Activated CD8-positive, alpha-beta memory T cell treated with anti-CD3 and anti-CD28 coated beads for 36 hours (primary cell): ENCODE measurements around the gene MTF2. TPM values are rescaled to one million over a fixed set of nuclear protein-coding genes. Genes with fewer than 3 reads are reported as not detected.

Experiments used
- CTCF ChIA-PET: fragments of 350-600 bp; sonication (Branson Sonifier 250); formaldehyde crosslinking; loops from one replicate; lab custom pipeline; 2021; ENCODE audit warnings: antibody characterized with exemption; lab: Charles Lee
- POLR2A ChIA-PET: fragments of 350-600 bp; sonication (Branson Sonifier 250); formaldehyde crosslinking; loops from one replicate; lab custom pipeline; 2021; ENCODE audit warnings: antibody characterized with exemption; lab: Charles Lee
- total RNA-seq, 2 experiments: library from RNA; stranded (reverse); gene quantifications; one replicate each; pipeline ENCODE4 v1.2.3, GENCODE V29; 2021

MTF2 gene
- total RNA-seq, 2 experiments from 2014 or later: 49.9 to 51.7 TPM

DNA sequence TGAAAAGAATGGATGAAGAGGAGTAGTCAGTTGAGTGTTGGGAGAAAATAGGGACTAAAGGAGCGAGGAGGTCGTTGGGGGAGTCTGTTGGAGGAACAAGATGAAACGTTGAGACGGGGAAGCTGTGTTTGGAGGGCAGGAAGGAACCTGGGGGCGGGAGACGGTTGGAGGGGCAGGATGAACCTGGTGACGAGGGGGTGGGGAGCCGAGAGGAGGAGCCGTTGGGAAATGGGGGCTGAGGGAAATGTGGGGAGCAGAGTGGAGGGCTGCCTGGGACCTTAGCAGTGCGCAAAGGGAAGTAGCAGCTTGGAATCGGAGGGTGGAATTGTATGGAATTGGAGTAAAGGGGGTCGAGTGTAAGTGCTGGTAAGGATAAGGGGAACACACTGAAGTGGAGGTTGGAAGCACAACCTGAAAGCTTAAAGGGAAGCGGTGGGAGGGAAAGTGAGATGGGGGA is 630 bp downstream of the MTF2 start:
- ChIA-PET CTCF (interaction anchor here (0.9 to 1.9 kb wide), 6 partner anchors 18 to 225 kb away, joined by 3 to 5 read pairs (median 3); no protein-coding TSS in a partner anchor), POLR2A (interaction anchor here (0.7 to 1.0 kb wide), 4 partner anchors 37 to 355 kb away, joined by 3 to 4 read pairs (median 4); partner anchors contain the start of gene DR1)

DNA sequence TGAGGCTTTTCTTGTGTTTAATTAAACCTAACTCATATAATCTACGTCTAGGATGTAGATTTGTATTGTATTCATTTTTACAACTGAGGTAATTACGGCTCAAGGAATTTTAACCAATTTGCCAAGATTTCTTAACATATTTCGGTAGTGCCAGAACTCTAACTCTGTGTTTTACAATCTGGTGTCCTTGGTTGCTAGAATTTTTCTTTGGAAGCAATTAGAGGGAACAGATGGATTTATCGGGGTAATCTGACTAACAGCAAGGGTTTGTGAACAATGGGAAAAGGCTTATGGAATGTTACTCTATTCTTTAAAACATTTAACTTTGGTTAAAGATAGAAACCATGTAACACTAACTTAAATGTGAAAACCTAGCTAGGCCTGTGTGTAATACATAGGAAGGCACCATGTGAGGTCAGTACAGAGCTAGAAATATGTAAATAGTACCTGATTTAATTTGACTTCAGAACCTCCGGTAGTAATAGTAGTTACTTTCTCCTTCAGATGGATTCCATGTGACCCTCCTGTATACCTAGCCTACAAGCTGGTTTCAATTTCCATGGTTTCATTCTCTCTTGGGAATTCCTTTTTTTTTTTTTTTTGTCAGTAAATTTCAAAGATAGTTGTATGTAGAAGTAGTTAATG is 1.2 kb downstream of the MTF2 start:
- ChIA-PET CTCF (interaction anchor here (0.6 to 1.9 kb wide), 11 partner anchors 18 to 246 kb away, joined by 3 to 5 read pairs (median 3); no protein-coding TSS in a partner anchor), POLR2A (interaction anchor here (0.7 to 0.9 kb wide), 2 partner anchors 57 to 354 kb away, joined by 3 read pairs; no protein-coding TSS in a partner anchor)

DNA sequence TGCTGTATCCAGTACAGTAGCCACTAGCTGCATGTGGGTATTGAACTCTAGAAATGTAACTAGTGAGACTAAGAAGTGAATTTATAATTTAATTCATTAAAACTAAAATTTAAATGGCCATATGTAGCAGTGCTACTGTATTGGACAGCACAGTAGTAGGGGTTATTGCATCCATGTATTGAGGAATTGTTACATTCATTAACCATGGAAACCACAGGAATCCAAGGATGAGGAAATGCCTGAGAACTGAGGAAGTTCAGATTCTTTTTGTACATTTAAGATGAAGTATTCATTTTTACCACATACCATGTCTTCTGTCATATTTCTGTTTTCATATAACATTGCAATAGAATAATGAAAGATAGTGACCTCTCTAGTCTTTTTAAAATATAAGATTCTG is 2.6 kb downstream of the MTF2 start:
- ChIA-PET POLR2A (no interaction called here), CTCF (interaction anchor here (1.9 kb wide), 1 partner anchor 88 kb away, joined by 4 read pairs; no protein-coding TSS in a partner anchor)

DNA sequence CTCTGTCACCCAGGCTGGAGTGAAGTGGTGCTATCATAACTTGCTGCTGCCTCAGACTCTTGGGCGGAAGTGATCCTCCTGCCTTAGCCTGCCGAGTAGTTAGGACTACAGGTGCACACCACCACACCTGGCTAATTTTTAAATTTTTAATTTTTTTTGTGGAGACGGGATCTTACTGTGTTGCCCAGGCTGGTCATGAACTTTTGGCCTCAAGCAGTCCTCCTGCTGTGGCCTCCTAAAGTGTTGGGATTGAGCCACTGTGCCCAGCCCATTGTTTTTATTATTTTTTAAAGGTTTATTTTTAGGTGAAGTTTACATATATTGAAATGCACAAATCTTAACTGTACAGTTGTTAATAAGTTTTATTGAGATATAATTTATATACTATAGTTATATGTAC is 3.2 kb downstream of the MTF2 start:
- CTCF ChIA-PET: no interaction called here
- POLR2A ChIA-PET: no interaction called here

DNA sequence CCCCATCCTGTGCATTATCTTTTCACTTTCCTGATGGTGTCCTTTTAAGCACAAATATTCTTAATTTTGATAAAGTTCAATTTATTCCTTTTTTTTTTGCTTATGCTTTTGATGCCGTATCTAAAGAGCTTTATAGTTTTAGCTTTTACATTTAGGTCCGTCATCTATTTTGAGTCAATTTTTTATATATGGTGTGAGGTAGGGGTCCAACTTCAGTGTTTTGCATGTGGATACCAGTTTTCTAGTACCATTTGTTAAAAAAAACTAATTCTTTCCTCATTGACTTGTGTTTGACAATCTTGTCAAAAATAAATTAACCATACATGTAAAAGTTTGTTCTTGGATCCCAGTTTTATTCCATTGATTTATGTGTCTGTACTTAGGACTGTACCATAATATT is 4.9 kb downstream of the MTF2 start:
- POLR2A ChIA-PET: no interaction called here
- CTCF ChIA-PET: no interaction called here

DNA sequence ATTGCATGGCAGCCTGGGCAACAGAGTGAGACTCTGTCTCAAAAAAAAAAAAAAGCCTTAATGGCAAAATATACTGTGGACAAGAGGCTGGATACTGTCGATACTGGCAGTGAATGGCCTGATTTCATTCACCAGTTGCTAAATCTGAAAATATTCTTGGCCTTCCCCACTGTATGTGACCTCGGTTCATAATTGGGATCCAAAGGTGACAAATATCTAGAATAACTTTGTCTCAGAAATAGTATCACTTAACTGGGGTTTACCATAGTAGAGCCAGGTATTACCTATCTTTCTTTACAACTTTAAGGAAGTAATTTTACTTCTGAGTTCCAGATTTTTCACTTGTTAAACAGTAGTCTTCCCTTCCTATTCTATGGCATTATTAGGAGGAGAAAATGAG is 8.4 kb downstream of the MTF2 start:
- ChIA-PET POLR2A (no interaction called here), CTCF (no interaction called here)

DNA sequence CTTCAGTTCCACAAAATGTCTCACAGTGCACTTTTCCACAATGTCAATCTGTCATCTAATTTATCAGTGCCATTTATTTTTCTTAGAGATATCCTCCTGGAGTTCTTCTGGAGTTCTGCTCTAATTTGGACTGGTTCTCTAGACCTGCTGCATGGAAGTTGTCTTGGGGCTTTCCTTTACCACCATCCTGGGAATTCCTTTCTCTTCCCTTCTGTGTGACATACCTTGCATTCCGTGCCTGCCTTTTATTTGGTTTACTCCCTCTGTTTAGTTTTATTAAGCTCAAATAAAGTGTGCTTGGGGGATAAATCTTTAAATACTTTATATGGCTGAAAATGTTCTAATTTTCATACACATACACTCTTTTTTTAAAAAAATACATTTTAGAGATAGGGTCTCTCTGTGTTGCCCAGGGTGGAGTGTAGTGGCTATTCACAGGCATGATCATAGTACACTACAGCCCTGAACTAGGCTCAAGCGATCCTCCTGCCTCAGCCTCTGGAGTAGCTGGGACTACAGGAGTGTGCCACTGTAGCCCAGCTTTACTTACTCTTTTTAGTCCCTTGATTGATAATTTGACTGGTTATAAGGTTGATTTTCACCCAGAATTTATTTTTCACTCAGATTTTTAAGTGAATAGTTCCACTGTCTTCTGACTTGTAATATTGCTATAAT is 14.4 kb downstream of the MTF2 start:
- POLR2A ChIA-PET: no interaction called here
- CTCF ChIA-PET: no interaction called here

DNA sequence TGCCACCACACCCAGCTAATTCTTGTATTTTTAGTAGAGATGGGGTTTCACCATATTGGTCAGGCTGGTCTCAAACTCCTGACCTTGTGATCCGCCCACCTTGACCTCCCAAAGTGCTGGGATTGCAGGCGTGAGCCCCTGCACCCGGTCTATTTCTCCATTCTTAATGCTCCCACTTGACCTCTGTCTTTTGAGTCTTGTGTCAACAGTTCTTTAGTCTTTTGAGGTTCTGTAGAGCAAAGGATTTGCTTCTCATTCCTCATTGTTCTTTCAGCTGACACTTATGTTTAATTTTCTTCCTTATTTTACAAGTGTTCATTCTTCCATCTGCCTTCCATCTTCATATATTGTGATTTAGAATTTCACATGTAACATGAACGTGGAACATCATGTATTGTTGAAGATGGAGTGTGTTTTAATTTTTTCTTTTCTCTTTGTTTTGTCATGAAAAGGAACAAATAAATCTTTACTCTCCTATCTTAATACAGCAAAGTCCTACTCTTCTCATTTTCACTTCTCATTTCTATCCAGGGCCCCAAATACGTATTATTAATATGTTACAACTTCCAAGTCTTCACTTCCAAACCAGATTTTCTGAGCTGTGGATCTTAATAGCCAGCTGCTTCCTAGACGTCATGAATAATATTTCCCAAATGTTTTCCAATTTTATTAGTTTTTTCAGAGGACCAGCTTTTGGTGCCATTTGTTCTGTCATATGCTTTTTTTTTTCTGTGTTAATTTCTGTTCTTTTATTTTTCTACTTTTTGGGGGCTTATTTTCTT is 16.9 kb downstream of the MTF2 start:
- ChIA-PET CTCF (interaction anchor here (0.9 kb wide), 1 partner anchor 237 kb away, joined by 3 read pairs; no protein-coding TSS in a partner anchor), POLR2A (no interaction called here)

DNA sequence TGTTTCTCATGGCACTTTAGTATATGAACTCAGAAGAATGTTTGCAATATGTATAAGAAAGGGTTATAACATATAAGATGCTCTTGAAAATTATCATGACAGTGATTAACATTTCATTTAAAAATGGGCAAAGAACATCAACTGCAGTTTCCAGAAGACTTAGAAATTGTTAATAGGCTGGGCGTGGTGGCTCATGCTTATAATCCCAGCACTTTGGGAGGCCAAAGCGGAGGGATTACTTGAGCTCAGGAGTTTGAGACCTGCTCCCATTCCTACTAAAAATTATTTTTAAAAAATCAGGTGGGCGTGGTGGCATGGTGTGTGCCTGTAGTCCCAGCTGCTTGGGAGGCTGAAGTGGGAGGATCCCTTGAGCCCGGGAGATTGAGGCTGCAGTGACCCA is 23.1 kb downstream of the MTF2 start:
- ChIA-PET POLR2A (no interaction called here), CTCF (interaction anchor here (0.6 to 0.8 kb wide), 2 partner anchors 21 kb away, joined by 3 read pairs; no protein-coding TSS in a partner anchor)

DNA sequence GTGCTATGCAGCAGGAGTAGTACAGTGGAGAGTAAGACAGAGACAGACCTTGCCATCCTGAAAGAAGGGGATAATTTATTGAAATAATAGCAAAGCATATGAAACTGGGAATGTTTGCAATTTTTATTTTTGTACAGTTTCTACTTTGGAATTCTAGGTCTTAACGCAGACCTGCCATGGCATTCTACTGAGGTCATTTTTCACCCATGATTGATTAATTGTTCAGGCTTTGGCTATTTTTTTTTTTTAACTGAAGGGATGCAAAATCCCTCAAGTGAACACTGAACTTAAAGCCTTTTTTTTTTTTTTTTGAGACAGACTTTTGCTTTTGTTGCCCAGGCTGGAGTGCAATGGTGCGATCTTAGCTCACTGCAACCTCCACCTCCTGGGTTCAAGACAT is 27.1 kb downstream of the MTF2 start:
- CTCF ChIA-PET: no interaction called here
- POLR2A ChIA-PET: no interaction called here

DNA sequence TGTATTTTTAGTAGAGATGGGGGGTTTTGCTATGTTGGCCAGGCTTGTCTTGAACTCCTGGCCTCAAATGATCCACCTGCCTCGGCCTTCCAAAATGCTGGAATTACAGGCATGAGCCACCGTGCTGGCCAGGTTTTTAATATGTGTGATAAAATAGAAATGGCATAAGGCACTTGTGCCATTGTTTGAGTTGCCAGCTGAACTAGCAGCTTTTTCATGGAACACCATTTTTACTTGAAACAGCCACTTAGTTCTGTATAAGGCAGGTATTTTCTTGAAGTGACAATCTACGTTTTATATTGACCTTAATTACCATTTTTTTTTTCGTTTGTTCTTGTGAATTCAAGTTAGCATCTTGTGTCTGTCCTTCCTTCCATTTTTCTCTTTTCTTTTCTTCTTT is 28.3 kb downstream of the MTF2 start:
- ChIA-PET CTCF (no interaction called here), POLR2A (no interaction called here)

DNA sequence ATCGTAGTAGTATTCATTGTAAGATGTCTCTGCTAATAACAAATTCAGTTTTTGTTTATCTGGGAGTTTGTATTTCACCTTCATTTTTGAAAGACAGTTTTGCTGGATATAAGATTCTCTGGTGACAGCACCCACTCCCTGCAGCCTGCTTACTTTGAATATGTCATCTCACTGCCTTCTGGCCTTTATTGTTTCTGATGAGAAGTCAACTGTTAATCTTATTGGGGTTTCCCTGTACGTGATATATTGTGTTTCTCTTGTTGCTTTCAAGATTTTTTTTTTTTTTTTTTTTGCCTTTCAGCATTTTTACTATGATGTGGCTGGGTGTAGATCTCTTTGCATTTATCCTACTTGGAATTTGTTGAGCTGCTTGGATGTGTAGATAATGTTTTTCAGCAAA is 29.3 kb downstream of the MTF2 start:
- CTCF ChIA-PET: no interaction called here
- POLR2A ChIA-PET: no interaction called here

DNA sequence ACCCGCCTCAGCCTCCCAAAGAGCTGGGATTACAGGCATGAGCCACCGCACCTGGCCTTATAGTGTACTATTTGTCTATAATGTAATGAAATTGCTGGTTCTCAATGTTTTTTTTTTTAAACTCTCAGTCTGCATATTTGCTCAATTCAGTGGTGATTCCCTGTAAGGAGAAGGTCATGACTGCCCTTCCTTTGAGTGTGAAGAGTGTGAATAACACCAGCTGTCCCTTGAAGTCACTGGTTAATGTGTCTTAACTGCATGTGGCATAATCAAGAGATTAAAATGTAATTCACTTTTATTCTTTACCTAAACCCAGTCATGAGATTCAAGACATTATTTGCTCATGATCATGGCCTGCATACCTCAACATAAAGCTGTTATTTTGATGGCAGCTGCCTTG is 30.5 kb downstream of the MTF2 start:
- ChIA-PET CTCF (interaction anchor here (0.5 kb wide), 1 partner anchor 29 kb away, joined by 3 read pairs; no protein-coding TSS in a partner anchor), POLR2A (no interaction called here)

DNA sequence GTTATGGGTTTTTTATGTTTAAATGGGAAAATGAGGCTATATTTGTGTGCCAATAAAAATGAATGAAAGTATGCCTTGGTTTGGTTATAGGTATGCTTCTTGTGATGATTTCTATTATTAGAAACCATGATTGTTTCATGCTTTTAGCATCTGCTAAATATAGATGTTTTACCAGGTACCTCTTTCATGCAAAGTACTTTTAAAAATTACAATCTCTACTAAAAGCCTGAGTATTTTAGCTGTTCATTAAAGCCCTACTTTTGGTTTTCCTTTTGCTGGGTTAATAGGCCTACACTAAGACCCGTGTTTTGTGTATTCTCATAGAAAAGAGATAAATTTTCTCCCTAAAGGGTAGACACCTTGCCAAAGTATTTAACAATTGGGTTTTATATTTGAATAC is 32.0 kb downstream of the MTF2 start:
- ChIA-PET CTCF (no interaction called here), POLR2A (no interaction called here)

DNA sequence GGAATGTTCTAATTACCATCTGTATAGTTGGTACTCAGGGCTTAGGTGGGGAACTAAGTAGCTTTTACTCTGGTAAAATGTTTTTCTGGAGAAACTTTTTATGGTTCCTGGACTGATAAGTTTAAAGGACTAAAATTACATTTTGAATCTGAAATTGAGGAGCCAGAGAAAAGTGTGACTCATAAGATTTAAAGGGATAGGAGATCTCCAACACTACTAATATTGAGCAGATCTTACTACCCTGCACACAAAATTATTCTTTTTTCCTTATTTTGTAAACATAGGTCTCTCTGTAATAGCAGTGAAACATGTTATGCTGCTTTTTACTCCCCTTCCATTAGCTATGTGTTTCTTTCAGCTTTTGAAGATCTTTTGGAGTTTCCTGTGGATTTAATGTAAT is 32.5 kb downstream of the MTF2 start:
- ChIA-PET POLR2A (no interaction called here), CTCF (interaction anchor here (0.6 kb wide), 1 partner anchor 100 kb away, joined by 3 read pairs; no protein-coding TSS in a partner anchor)

DNA sequence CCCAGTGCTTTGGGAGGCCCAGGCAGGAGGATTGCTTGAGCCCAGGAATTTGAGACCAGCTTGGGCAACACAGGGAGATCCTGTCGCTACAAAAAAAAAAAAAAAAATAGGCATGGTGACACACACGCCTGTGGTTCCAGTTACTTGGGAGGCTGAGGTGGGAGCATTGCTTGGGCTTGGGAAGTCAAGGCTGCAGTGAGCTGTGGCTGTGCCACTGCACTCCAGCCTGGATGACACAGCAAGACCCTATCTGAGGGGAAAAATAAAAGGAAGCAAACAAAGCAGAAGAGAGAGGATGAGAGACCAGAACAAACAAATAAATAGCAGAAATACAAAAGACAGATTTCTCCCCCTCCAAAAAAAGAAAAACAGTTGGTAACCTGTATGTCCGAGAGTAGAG is 34.0 kb downstream of the MTF2 start:
- ChIA-PET CTCF (interaction anchor here (0.7 kb wide), 1 partner anchor 155 kb away, joined by 4 read pairs; no protein-coding TSS in a partner anchor), POLR2A (no interaction called here)

DNA sequence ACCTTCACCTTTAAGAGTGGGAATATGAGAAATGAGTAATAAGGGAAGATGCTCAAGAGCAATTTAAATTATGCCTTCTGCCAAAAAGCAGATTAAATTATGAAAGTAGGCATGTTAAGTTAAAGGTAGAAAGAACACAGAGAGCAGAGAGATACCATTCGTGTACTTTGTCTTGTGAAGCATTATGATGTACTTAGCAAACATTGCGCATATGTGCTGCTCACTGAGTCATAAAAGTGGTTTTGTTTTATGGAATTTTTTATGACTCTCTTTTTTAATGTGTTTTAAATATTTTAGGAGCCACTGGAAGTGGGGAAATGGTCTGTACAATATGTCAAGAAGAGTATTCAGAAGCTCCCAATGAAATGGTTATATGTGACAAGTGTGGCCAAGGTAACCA is 35.3 kb downstream of the MTF2 start:
- ChIA-PET POLR2A (no interaction called here), CTCF (no interaction called here)

DNA sequence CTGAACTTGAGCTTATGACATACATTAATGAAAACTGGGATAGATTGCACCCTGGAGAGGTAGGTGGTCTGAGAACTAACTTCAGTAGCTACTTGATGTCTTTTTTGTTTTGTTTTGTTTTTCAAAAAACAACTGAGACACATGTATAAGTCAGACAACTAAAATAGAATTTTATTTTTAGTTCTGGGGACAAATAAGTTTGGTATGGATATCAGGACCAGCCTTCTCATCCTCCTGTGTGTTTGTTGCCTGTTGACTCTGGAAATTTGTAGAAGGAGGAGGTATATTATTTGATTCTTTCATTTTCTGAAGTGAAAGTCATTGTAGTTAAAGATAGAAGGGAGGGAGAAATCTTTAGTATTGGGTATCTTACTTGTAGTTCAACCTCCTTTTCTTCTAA is 41.5 kb downstream of the MTF2 start:
- ChIA-PET POLR2A (no interaction called here), CTCF (no interaction called here)

DNA sequence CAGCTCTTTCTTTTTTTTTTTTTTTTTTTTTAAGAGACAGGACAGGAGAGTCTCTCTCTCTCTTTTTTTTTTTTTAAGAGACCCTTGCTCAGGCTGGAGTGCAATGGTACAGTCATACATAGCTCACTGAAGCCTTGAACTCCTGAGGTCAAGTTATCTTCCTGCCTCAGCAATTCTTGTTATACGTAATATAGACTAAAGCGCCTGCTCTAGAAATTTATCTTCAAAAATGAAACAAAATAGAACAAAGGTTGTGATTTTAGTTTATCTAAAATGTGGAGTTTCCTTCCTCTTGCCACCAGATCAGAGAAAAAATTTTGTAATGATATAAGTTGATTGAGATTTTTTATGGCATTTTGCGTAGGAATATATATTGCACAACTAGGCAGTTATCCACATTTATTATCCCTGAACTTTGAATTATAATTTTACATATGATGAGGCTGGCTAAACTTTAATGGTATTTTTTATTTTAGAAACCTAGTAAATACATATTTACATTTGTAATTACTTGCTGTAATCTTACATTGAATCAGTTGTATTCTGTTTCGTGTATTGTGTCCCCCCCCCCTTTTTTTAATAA is 44.2 kb downstream of the MTF2 start:
- ChIA-PET POLR2A (no interaction called here), CTCF (interaction anchor here (0.6 kb wide), 1 partner anchor 21 kb away, joined by 3 read pairs; no protein-coding TSS in a partner anchor)
